Panc1 (cell line): ENCODE data around the gene PCBP4. TPM values are rescaled to one million over a fixed set of nuclear protein-coding genes. Genes with fewer than 3 reads are reported as not detected.

Experiments used
- ATAC-seq: fragments of 200-7000 bp; cut with Tn5 transposase; 2 replicates; pipeline ENCODE4 v1.9.1; 2020; ENCODE audit warnings: mild to moderate bottlenecking, moderate library complexity
- BruUV-seq: library from RNA; stranded (reverse); fragments of 400-500 nt; replicated peaks from 2 replicates; lab custom pipeline; 2021; lab: Mats Ljungman, UMichigan
- CTCF ChIA-PET: fragments of 300-600 bp; sonication (Branson Sonifier 250); formaldehyde crosslinking; loops from one replicate; lab custom pipeline; 2022; ENCODE audit warnings: antibody characterized with exemption; lab: Charles Lee
- POLR2A ChIA-PET: fragments of 300-600 bp; sonication (Branson Sonifier 250); formaldehyde crosslinking; loops from one replicate; lab custom pipeline; 2022; ENCODE audit warnings: antibody characterized with exemption; lab: Charles Lee
- DNase-seq: peaks from one replicate; pipeline ENCODE4 v3.0.0-alpha.2; 2010; ENCODE audit warnings: low read depth, low spot score
- H3K27ac ChIP-seq: 2 replicates; pipeline ENCODE4 v1.5.1; 2011; ENCODE audit warnings: mild to moderate bottlenecking, low read length, inconsistent platforms
- H3K27me3 ChIP-seq: fragments of 200-500 bp; sonication (Bioruptor generic); 2 replicates; pipeline ENCODE4 v1.6.0; 2014; ENCODE audit warnings: low read length, inconsistent platforms; ENCODE audit not compliant: control insufficient read depth, insufficient read depth
- H3K36me3 ChIP-seq: fragments of 200-500 bp; sonication (Bioruptor generic); 2 replicates; pipeline ENCODE4 v1.5.1; 2014; ENCODE audit warnings: inconsistent platforms, mild to moderate bottlenecking, low read length, moderate library complexity; ENCODE audit not compliant: control insufficient read depth, insufficient read depth
- H3K4me1 ChIP-seq: 2 replicates; pipeline ENCODE4 v1.5.1; 2011; ENCODE audit warnings: inconsistent platforms, mild to moderate bottlenecking, low read length, moderate library complexity; ENCODE audit not compliant: control insufficient read depth, insufficient read depth
- H3K4me3 ChIP-seq, 2 experiments: 2 replicates each; pipeline ENCODE4 v1.5.1; 2011 to 2012; ENCODE audit warnings: low read depth in 2 of 2, low read length in 2 of 2, mild to moderate bottlenecking in 2 of 2, inconsistent platforms in 1 of 2, moderate library complexity in 1 of 2
- H3K9me3 ChIP-seq: fragments of 200-500 bp; sonication (Bioruptor generic); 2 replicates; pipeline ENCODE4 v1.5.1; 2014; ENCODE audit warnings: low read depth, mild to moderate bottlenecking, inconsistent platforms, low read length, moderate library complexity; ENCODE audit not compliant: control insufficient read depth, insufficient read depth
- POLR2AphosphoS5 ChIP-seq: IDR thresholded peaks from 2 replicates; pipeline ENCODE4 v1.6.1; 2012; ENCODE audit warnings: mild to moderate bottlenecking, low read depth, low read length, moderate library complexity
- REST ChIP-seq, 2 experiments: IDR thresholded peaks; 2 replicates each; pipeline ENCODE4 v1.6.1; 2011 to 2012; ENCODE audit warnings: low read depth in 2 of 2, control low read depth in 1 of 2, low read length in 1 of 2, mild to moderate bottlenecking in 1 of 2, moderate library complexity in 1 of 2; ENCODE audit not compliant: insufficient read depth in 1 of 2
- SIN3A ChIP-seq: IDR thresholded peaks from 2 replicates; pipeline ENCODE4 v1.6.1; 2012; ENCODE audit warnings: low read depth, mild to moderate bottlenecking, low read length, moderate library complexity, borderline replicate concordance; ENCODE audit not compliant: insufficient read depth
- TCF7L2 ChIP-seq: IDR thresholded peaks from 2 replicates; pipeline ENCODE4 v1.6.1; 2011; ENCODE audit warnings: mild to moderate bottlenecking, low read depth, low read length, inconsistent platforms
- in situ Hi-C: cut with HindIII; loops from 2 replicates; pipeline ENCODE4 v1.10.0; 2016; ENCODE audit warnings: low sequenced_read_pairs, low pct_unique_long_range_greater_than_20kb
- intact Hi-C: fragments of 100-400 bp; cut with micrococcal nuclease; formaldehyde crosslinking; loops from one replicate; pipeline ENCODE4 v1.10.0; 2022; ENCODE audit not compliant: unreplicated experiment
- total RNA-seq: library from RNA; stranded (reverse); gene quantifications from one replicate; pipeline ENCODE4 v1.2.1, GENCODE V29; 2021; ENCODE audit not compliant: unreplicated experiment
- TF ChIP-seq, protein P1 (sequence below): fragments of 450-650 bp; IDR thresholded peaks from 2 replicates; pipeline ENCODE4 v1.5.1; 2017; ENCODE audit warnings: mild to moderate bottlenecking

PCBP4 gene
- total RNA-seq, 1 experiment from 2014 or later, result 58.0 TPM

DNA sequence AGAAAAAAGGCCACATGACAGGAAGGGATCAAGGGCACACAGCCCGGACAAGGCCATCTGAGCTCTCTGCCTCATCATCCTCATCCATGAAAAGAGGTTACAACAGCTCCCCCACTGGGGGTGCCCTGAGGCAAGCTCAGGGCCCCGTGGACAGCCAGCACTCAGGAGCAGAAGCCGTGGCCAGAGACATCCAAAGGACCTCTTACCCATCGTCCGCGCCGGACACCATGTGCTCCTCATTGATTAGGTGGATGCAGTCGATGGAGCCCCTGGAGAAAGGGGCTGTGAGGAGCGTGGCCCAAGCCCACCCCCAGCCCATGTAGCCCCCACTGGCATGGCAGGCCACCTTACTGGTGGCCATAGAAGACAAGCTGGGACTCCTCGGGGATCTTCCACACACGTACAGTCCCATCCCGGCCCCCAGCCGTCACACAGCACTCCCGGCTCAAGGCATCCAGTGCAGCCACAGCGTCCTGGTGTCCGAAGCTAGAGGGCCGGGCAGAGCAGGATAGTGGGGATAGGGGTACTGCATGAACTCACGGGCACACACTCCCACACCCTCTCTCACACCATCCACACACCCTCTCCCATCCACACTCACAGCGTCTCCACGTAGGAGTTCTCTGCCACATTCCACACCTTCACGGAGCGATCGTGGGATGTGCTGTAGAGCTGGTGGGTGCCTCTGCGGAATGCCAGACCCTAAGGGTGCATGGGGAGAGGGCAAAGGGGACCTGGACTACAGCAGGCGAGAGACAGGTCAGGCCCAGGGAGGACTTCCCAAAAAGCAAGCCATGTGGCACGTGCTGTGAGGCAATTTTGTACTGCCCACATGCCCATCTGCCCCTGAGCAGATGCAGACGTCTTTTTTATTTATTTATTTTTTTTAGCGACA lies 32.0 kb downstream of the PCBP4 start:
- DNase-seq, result no peak
- Histone ChIP-seq H3K4me3 (no peak overlapping the region), H3K9me3 (no peaks in the 10 kb centered on the region), H3K27me3 (no peaks in the 10 kb centered on the region), H3K27ac (no peak overlapping the region), H3K36me3 (no peaks in the 10 kb centered on the region), H3K4me1 (no peaks in the 10 kb centered on the region)
- in situ Hi-C loops (no loop called here), intact Hi-C loops (no loop called here)
- POLR2A ChIA-PET, result interaction anchor here (0.6 kb wide), 1 partner anchor 11 kb away, joined by 3 read pairs; no protein-coding TSS in a partner anchor
- TF ChIP-seq, protein P1, sequence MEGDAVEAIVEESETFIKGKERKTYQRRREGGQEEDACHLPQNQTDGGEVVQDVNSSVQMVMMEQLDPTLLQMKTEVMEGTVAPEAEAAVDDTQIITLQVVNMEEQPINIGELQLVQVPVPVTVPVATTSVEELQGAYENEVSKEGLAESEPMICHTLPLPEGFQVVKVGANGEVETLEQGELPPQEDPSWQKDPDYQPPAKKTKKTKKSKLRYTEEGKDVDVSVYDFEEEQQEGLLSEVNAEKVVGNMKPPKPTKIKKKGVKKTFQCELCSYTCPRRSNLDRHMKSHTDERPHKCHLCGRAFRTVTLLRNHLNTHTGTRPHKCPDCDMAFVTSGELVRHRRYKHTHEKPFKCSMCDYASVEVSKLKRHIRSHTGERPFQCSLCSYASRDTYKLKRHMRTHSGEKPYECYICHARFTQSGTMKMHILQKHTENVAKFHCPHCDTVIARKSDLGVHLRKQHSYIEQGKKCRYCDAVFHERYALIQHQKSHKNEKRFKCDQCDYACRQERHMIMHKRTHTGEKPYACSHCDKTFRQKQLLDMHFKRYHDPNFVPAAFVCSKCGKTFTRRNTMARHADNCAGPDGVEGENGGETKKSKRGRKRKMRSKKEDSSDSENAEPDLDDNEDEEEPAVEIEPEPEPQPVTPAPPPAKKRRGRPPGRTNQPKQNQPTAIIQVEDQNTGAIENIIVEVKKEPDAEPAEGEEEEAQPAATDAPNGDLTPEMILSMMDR, result no peak
- TF ChIP-seq TCF7L2 (no peak), POLR2AphosphoS5 (no peak), SIN3A (no peak), REST (IDR thresholded peaks at IDR 0.05; ENCODE audit: insufficient read depth in 1 of 2, low read depth in 2 of 2, low read length in 1 of 2) (no peak)
- CTCF ChIA-PET, result no interaction called here
- BruUV-seq, result no TSS peak
- no peak for ATAC-seq

DNA sequence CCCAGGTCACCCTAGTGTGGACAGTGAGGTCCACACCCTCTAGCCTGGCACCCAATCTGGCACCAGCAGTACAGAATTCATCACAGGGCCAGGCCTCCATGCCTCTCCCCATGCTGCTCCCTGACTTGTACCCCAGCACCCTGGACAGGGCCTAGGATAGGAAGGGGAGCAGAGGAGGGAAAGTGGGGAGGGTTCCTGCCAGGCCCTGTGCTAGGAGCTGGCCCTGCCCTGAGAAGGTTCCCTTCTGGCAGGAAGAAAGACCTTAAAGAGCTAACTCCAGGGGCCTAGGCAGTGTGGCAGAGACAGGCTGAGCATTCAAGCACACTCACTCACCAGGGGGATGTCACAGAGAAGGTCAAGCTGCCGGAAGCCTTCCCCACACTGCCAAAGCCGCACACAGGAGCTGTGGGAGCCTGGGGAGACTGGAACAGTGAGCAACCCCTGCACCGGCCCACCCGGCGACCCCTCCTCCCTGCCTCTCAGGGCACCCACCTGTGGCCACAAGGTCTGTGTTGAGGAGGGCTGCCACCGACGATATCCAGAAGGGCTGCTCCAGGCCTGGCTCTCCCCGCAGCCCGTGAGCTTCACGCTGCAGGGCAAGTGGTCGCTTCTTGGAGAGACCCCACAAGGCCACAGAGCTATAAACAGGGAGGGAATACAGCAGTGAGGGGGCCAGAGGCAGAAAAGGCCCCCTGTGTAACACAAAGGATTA lies 33.0 kb downstream of the PCBP4 start:
- DNase-seq, result no peak
- Histone ChIP-seq H3K4me3 (no peak overlapping the region), H3K27me3 (no peaks in the 10 kb centered on the region), H3K4me1 (no peaks in the 10 kb centered on the region), H3K27ac (no peak overlapping the region), H3K36me3 (no peaks in the 10 kb centered on the region), H3K9me3 (no peaks in the 10 kb centered on the region)
- intact Hi-C loops (no loop called here), in situ Hi-C loops (no loop called here)
- no peak for ATAC-seq
- BruUV-seq, result no TSS peak
- CTCF ChIA-PET, result no interaction called here
- POLR2A ChIA-PET, result no interaction called here
- no peak for TF ChIP-seq SIN3A
- peak; percentile 60 to 72; a peak in 2 of 4 replicates for TF ChIP-seq REST (IDR thresholded peaks at IDR 0.05; ENCODE audit: insufficient read depth in 1 of 2, low read depth in 2 of 2, low read length in 1 of 2)
